Progenitor cell of endocrine pancreas (in vitro differentiated cells): ENCODE data around the gene SLC8B1. TPM values are rescaled to one million over a fixed set of nuclear protein-coding genes. Genes with fewer than 3 reads are reported as not detected.

ENCODE experiments used
- DNase-seq: peaks from one replicate; pipeline ENCODE4 v3.0.0; 2021; ENCODE audit warnings: low spot score; ENCODE audit not compliant: unreplicated experiment
- H3K27ac Mint-ChIP-seq: 2 replicates; pipeline ENCODE4 v1.8.0; 2021; ENCODE audit warnings: mild to moderate bottlenecking, moderate library complexity, mixed read lengths
- H3K27me3 Mint-ChIP-seq: 2 replicates; pipeline ENCODE4 v1.8.0; 2021; ENCODE audit warnings: mixed read lengths
- H3K36me3 Mint-ChIP-seq: 2 replicates; pipeline ENCODE4 v1.8.0; 2022; ENCODE audit warnings: mixed read lengths; ENCODE audit not compliant: insufficient read depth
- H3K4me1 Mint-ChIP-seq: 2 replicates; pipeline ENCODE4 v1.8.0; 2021; ENCODE audit warnings: low read depth, mixed read lengths
- H3K4me3 Mint-ChIP-seq: 2 replicates; pipeline ENCODE4 v1.8.0; 2021; ENCODE audit warnings: low read depth, mild to moderate bottlenecking, moderate library complexity, mixed read lengths
- H3K9me3 Mint-ChIP-seq: 2 replicates; pipeline ENCODE4 v1.8.0; 2021; ENCODE audit warnings: low read depth, mixed read lengths
- CTCF ChIP-seq: fragments of 200-600 bp; sonication (generic); IDR thresholded peaks from one replicate; pipeline ENCODE4 v1.5.0; 2021; ENCODE audit warnings: antibody characterized with exemption, mild to moderate bottlenecking; ENCODE audit not compliant: unreplicated experiment
- total RNA-seq: library from RNA; stranded (reverse); gene quantifications from 2 replicates; pipeline ENCODE4 v1.2.1, GENCODE V29; 2021

SLC8B1 gene
- total RNA-seq, 1 donor from 2014 or later = 9.8 TPM

GRCh38 chr12:113287899-113288282 lies 47.0 kb downstream of the SLC8B1 start:
- Mint-ChIP-seq H3K9me3 (no peaks in the 10 kb centered on the region), H3K27me3 (no peaks in the 10 kb centered on the region), H3K4me3 (no peak overlapping the region), H3K36me3 (peaks cover 1% of the 10 kb centered on the region), H3K27ac (no peak overlapping the region), H3K4me1 (no peaks in the 10 kb centered on the region)
- no peak for TF ChIP-seq CTCF
- DNase-seq = no peak

- TF ChIP-seq CTCF = no peak
- no peak overlapping the region for H3K27ac Mint-ChIP-seq
Observed at GRCh38 chr12:113287146-113287898, 47.6 kb downstream of the SLC8B1 start.

GRCh38 chr12:113286712-113287111 lies 48.2 kb downstream of the SLC8B1 start:
- Mint-ChIP-seq H3K27ac (no peak overlapping the region), H3K36me3 (no peaks in the 10 kb centered on the region), H3K9me3 (no peaks in the 10 kb centered on the region), H3K4me3 (no peak overlapping the region), H3K4me1 (no peaks in the 10 kb centered on the region), H3K27me3 (no peaks in the 10 kb centered on the region)
- no peak for DNase-seq
- TF ChIP-seq CTCF = no peak

More at GRCh38 chr12:113287146-113287898, 47.6 kb downstream of the SLC8B1 start:
- Mint-ChIP-seq H3K27me3 (no peaks in the 10 kb centered on the region), H3K4me1 (no peaks in the 10 kb centered on the region), H3K4me3 (no peak overlapping the region), H3K9me3 (no peaks in the 10 kb centered on the region), H3K36me3 (peaks cover 1% of the 10 kb centered on the region)
- no peak for DNase-seq

- no peak overlapping the region for H3K27ac Mint-ChIP-seq
- H3K27me3 Mint-ChIP-seq = no peaks in the 10 kb centered on the region
- no peak for TF ChIP-seq CTCF
- no peaks in the 10 kb centered on the region for H3K9me3 Mint-ChIP-seq
- no peaks in the 10 kb centered on the region for H3K36me3 Mint-ChIP-seq
- H3K4me3 Mint-ChIP-seq = no peak overlapping the region
- H3K4me1 Mint-ChIP-seq = no peaks in the 10 kb centered on the region
- no peak for DNase-seq
Observed at GRCh38 chr12:113285679-113286610, 49.0 kb downstream of the SLC8B1 start.

GRCh38 chr12:113284751-113285150 lies 50.2 kb downstream of the SLC8B1 start:
- no peaks in the 10 kb centered on the region for H3K27me3 Mint-ChIP-seq
- no peak for DNase-seq
- no peaks in the 10 kb centered on the region for H3K9me3 Mint-ChIP-seq
- no peak overlapping the region for H3K4me3 Mint-ChIP-seq
- TF ChIP-seq CTCF = no peak
- no peaks in the 10 kb centered on the region for H3K4me1 Mint-ChIP-seq
- H3K36me3 Mint-ChIP-seq = peaks cover 2% of the 10 kb centered on the region
- no peak overlapping the region for H3K27ac Mint-ChIP-seq
